Testis (tissue), 2 donors: ENCODE results near the gene KIAA1671.

ENCODE experiments used
- POLR2A ChIP-seq: fragments of 450-650 bp; IDR thresholded peaks from one replicate; pipeline ENCODE4 v1.6.1; 2017; ENCODE audit warnings: antibody characterized with exemption, mild to moderate bottlenecking, moderate library complexity
- TF ChIP-seq, protein P1 (sequence below), 3 experiments: fragments of 450-650 bp in 2 of 3; fragments of 200-600 bp in 1 of 3; sonication (generic) in 1 of 3; IDR thresholded peaks; one replicate each; pipeline ENCODE4 v1.5.1; 2016 to 2019; ENCODE audit warnings: antibody characterized with exemption in 3 of 3, mild to moderate bottlenecking in 2 of 3, moderate library complexity in 1 of 3

DNA sequence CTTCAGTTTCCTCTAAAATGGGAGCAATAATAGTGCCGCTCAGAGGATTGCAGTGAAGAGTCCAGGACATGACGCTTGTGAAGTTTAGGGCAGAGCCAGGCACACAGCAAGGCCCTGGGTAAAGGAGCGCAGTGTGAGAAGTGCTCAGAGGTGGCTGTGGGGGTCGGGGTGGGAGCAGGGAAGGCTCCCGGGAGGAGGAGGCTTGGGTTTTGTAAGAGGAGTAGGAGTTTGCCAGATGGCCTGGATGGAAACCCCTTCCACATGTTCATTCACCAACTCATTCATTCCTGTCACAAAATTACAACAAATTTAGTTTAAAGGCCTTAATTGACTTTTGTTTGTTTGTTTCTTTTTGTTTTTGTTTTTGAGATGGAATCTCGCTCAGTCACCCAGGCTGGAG lies 283.9 kb downstream of the KIAA1671 start:
- TF ChIP-seq, protein P1, sequence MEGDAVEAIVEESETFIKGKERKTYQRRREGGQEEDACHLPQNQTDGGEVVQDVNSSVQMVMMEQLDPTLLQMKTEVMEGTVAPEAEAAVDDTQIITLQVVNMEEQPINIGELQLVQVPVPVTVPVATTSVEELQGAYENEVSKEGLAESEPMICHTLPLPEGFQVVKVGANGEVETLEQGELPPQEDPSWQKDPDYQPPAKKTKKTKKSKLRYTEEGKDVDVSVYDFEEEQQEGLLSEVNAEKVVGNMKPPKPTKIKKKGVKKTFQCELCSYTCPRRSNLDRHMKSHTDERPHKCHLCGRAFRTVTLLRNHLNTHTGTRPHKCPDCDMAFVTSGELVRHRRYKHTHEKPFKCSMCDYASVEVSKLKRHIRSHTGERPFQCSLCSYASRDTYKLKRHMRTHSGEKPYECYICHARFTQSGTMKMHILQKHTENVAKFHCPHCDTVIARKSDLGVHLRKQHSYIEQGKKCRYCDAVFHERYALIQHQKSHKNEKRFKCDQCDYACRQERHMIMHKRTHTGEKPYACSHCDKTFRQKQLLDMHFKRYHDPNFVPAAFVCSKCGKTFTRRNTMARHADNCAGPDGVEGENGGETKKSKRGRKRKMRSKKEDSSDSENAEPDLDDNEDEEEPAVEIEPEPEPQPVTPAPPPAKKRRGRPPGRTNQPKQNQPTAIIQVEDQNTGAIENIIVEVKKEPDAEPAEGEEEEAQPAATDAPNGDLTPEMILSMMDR (IDR thresholded peaks at IDR 0.05): no peak
- no peak for TF ChIP-seq POLR2A
